ENCODE measurements around the gene GPR152.

The GPR152 gene

GRCh38 chr11:67464411-67465188, 12.1 kb upstream of the GPR152 start:
- no peak for DNase-seq

GRCh38 chr11:67463680-67464410, 11.3 kb upstream of the GPR152 start:
- DNase-seq: no peak

GRCh38 chr11:67463186-67463585, 10.7 kb upstream of the GPR152 start:
- DNase-seq: no peak

- no peak for DNase-seq
Measured at GRCh38 chr11:67458266-67458665, 5.7 kb upstream of the GPR152 start.

- no peak for DNase-seq
Measured at GRCh38 chr11:67457453-67457852, 4.9 kb upstream of the GPR152 start.

GRCh38 chr11:67456068-67456705, 3.7 kb upstream of the GPR152 start:
- no peak for DNase-seq

- no peak for DNase-seq
Measured at GRCh38 chr11:67455054-67455453, 2.5 kb upstream of the GPR152 start, which contains the start of gene CABP4. CABP4 (plus strand) TSS chr11:67455354; CDS start chr11:67455424, 70 bp downstream.

GRCh38 chr11:67453816-67454732, 1.5 kb upstream of the GPR152 start:
- DNase-seq: no peak

- no peak for DNase-seq
Measured at GRCh38 chr11:67451658-67451976, 912 bp downstream of the GPR152 start.

- DNase-seq: no peak
Measured at GRCh38 chr11:67450796-67451657, 1.5 kb downstream of the GPR152 start.

- no peak for DNase-seq
Measured at GRCh38 chr11:67449116-67449844, 3.2 kb downstream of the GPR152 start.

- no peak for DNase-seq
Measured at GRCh38 chr11:67448220-67448609, 4.3 kb downstream of the GPR152 start.

- no peak for DNase-seq
Measured at GRCh38 chr11:67445515-67445914, 7.0 kb downstream of the GPR152 start.

GRCh38 chr11:67442504-67443404, 9.8 kb downstream of the GPR152 start:
- no peak for DNase-seq

GRCh38 chr11:67441731-67442351, 10.7 kb downstream of the GPR152 start:
- DNase-seq: no peak

- DNase-seq: no peak
Measured at GRCh38 chr11:67441098-67441563, 11.4 kb downstream of the GPR152 start.

- DNase-seq: no peak
Measured at GRCh38 chr11:67440229-67441097, 12.1 kb downstream of the GPR152 start.
